HEK293 (cell line): Measurements from ENCODE around the gene LYSMD2.
A peak's percentile ranks its signal among the peaks of the same experiment; 100 is the strongest.

Source experiments
- GFI1B ChIP-seq: fragments of 450-650 bp; formaldehyde crosslinking; IDR thresholded peaks from 2 replicates; pipeline ENCODE4 v1.5.1; 2016; ENCODE audit warnings: missing biosample characterization, missing genetic modification characterization
- GLIS1 ChIP-seq: fragments of 450-650 bp; formaldehyde crosslinking; IDR thresholded peaks from 2 replicates; pipeline ENCODE4 v1.5.1; 2016; ENCODE audit warnings: missing biosample characterization, missing genetic modification characterization
- KLF10 ChIP-seq: fragments of 450-650 bp; IDR thresholded peaks from 2 replicates; pipeline ENCODE4 v1.5.1; 2018; ENCODE audit warnings: missing biosample characterization, mild to moderate bottlenecking, missing genetic modification characterization
- OSR2 ChIP-seq: fragments of 450-650 bp; formaldehyde crosslinking; IDR thresholded peaks from 2 replicates; pipeline ENCODE4 v1.5.1; 2016; ENCODE audit warnings: missing biosample characterization, missing genetic modification characterization
- SCRT2 ChIP-seq: fragments of 450-650 bp; formaldehyde crosslinking; IDR thresholded peaks from 2 replicates; pipeline ENCODE4 v1.5.1; 2016; ENCODE audit warnings: missing biosample characterization, missing genetic modification characterization
- SETDB1 ChIP-seq: IDR thresholded peaks from one replicate; pipeline ENCODE4 v1.6.1; 2017; ENCODE audit warnings: mild to moderate bottlenecking, low read length, moderate library complexity, mixed read lengths; ENCODE audit not compliant: insufficient read length
- WT1 ChIP-seq: fragments of 450-650 bp; formaldehyde crosslinking; IDR thresholded peaks from 2 replicates; pipeline ENCODE4 v1.5.1; 2016; ENCODE audit warnings: missing biosample characterization, missing genetic modification characterization
- YY1 ChIP-seq: fragments of 450-650 bp; formaldehyde crosslinking; IDR thresholded peaks from 2 replicates; pipeline ENCODE4 v1.5.1; 2018; ENCODE audit warnings: missing biosample characterization, missing genetic modification characterization
- ZBTB17 ChIP-seq: fragments of 450-650 bp; formaldehyde crosslinking; IDR thresholded peaks from 2 replicates; pipeline ENCODE4 v1.5.1; 2016; ENCODE audit warnings: missing biosample characterization, missing genetic modification characterization
- ZFHX2 ChIP-seq: fragments of 450-650 bp; formaldehyde crosslinking; conservative IDR thresholded peaks from 2 replicates; pipeline ENCODE4 v1.5.1; 2016; ENCODE audit warnings: missing biosample characterization, missing genetic modification characterization
- ZNF121 ChIP-seq: fragments of 450-650 bp; formaldehyde crosslinking; IDR thresholded peaks from 2 replicates; pipeline ENCODE4 v1.5.1; 2016; ENCODE audit warnings: missing biosample characterization, missing genetic modification characterization
- ZNF138 ChIP-seq: fragments of 450-650 bp; formaldehyde crosslinking; IDR thresholded peaks from 2 replicates; pipeline ENCODE4 v1.5.1; 2016; ENCODE audit warnings: missing biosample characterization, missing genetic modification characterization, borderline replicate concordance
- ZNF16 ChIP-seq: fragments of 450-650 bp; formaldehyde crosslinking; IDR thresholded peaks from 2 replicates; pipeline ENCODE4 v1.5.1; 2016; ENCODE audit warnings: low read depth, missing biosample characterization, missing genetic modification characterization
- ZNF211 ChIP-seq: fragments of 450-650 bp; formaldehyde crosslinking; IDR thresholded peaks from 2 replicates; pipeline ENCODE4 v1.5.1; 2016; ENCODE audit warnings: low read depth, missing biosample characterization, missing genetic modification characterization
- ZNF341 ChIP-seq: fragments of 450-650 bp; formaldehyde crosslinking; IDR thresholded peaks from 2 replicates; pipeline ENCODE4; 2016; ENCODE audit warnings: low read depth, missing biosample characterization, missing genetic modification characterization
- ZNF37A ChIP-seq: fragments of 450-650 bp; IDR thresholded peaks from 2 replicates; pipeline ENCODE4 v1.5.1; 2018; ENCODE audit warnings: missing biosample characterization, missing genetic modification characterization
- ZNF514 ChIP-seq: fragments of 450-650 bp; formaldehyde crosslinking; IDR thresholded peaks from 2 replicates; pipeline ENCODE4 v1.5.1; 2016; ENCODE audit warnings: missing biosample characterization, missing genetic modification characterization
- ZNF629 ChIP-seq: fragments of 450-650 bp; formaldehyde crosslinking; IDR thresholded peaks from 2 replicates; pipeline ENCODE4 v1.5.1; 2017; ENCODE audit warnings: missing biosample characterization, missing genetic modification characterization
- ZNF707 ChIP-seq: fragments of 450-650 bp; formaldehyde crosslinking; IDR thresholded peaks from 2 replicates; pipeline ENCODE4 v1.5.1; 2016; ENCODE audit warnings: missing biosample characterization, missing genetic modification characterization
- ZXDB ChIP-seq: fragments of 450-650 bp; formaldehyde crosslinking; IDR thresholded peaks from 2 replicates; pipeline ENCODE4 v1.5.1; 2016; ENCODE audit warnings: missing biosample characterization, missing genetic modification characterization
- TF ChIP-seq, protein P1 (sequence below): fragments of 450-650 bp; formaldehyde crosslinking; IDR thresholded peaks from 2 replicates; pipeline ENCODE4 v1.5.1; 2016; ENCODE audit warnings: missing biosample characterization, missing genetic modification characterization
- TF ChIP-seq, protein P2 (sequence below): fragments of 450-650 bp; formaldehyde crosslinking; IDR thresholded peaks from 2 replicates; pipeline ENCODE4 v1.5.1; 2016; ENCODE audit warnings: missing biosample characterization, missing genetic modification characterization
- TF ChIP-seq, protein P3 (sequence below): fragments of 450-650 bp; formaldehyde crosslinking; IDR thresholded peaks from 2 replicates; pipeline ENCODE4 v1.5.1; 2016; ENCODE audit warnings: missing biosample characterization, missing genetic modification characterization
- TF ChIP-seq, protein P4 (sequence below): fragments of 450-650 bp; formaldehyde crosslinking; IDR thresholded peaks from 2 replicates; pipeline ENCODE4 v1.5.1; 2016; ENCODE audit warnings: missing biosample characterization, missing genetic modification characterization
- TF ChIP-seq, protein P5 (sequence below): fragments of 450-650 bp; formaldehyde crosslinking; IDR thresholded peaks from 2 replicates; pipeline ENCODE4 v1.5.1; 2016; ENCODE audit warnings: missing biosample characterization, missing genetic modification characterization
- TF ChIP-seq, protein P6 (sequence below): fragments of 450-650 bp; IDR thresholded peaks from 2 replicates; pipeline ENCODE4 v1.5.1; 2018; ENCODE audit warnings: missing biosample characterization, mild to moderate bottlenecking, missing genetic modification characterization
- TF ChIP-seq, protein P7 (sequence below): fragments of 450-650 bp; formaldehyde crosslinking; IDR thresholded peaks from 2 replicates; pipeline ENCODE4 v1.5.1; 2017; ENCODE audit warnings: missing biosample characterization, mild to moderate bottlenecking, missing genetic modification characterization, moderate library complexity

LYSMD2 gene

DNA sequence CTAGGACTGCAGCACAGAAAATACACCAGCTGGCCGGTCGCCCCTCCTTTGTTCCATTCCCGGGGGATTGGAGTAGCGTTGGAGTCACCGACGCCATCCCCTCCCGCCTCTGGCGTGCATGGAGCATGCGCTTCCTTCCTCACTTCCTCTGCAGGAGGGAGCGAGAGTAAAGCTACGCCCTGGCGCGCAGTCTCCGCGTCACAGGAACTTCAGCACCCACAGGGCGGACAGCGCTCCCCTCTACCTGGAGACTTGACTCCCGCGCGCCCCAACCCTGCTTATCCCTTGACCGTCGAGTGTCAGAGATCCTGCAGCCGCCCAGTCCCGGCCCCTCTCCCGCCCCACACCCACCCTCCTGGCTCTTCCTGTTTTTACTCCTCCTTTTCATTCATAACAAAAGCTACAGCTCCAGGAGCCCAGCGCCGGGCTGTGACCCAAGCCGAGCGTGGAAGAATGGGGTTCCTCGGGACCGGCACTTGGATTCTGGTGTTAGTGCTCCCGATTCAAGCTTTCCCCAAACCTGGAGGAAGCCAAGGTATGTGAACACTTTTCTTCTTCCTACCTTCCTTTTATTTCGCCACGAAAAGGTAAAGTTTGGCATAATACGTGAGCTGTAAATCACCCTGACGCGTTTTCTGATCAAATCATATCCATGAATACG is 56.0 kb downstream of the LYSMD2 start, which contains the start of gene SCG3 (continued):
- TF ChIP-seq ZNF121 (tag by site-specific recombination) = no peak
- peak; percentile 69; the same call in 1 of the 2 replicates for TF ChIP-seq ZBTB17 (tag by site-specific recombination)
- no peak for TF ChIP-seq ZNF16
- no peak for TF ChIP-seq YY1 (tag by site-specific recombination)
- TF ChIP-seq GFI1B (tag by site-specific recombination) = no peak
- TF ChIP-seq, protein P1, sequence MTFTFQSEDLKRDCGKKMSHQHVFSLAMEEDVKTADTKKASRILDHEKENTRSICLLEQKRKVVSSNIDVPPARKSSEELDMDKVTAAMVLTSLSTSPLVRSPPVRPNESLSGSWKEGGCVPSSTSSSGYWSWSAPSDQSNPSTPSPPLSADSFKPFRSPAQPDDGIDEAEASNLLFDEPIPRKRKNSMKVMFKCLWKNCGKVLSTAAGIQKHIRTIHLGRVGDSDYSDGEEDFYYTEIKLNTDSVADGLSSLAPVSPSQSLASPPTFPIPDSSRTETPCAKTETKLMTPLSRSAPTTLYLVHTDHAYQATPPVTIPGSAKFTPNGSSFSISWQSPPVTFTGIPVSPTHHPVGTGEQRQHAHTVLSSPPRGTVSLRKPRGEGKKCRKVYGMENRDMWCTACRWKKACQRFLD (tag by site-specific recombination) = no peak
- TF ChIP-seq WT1 (tag by site-specific recombination) = no peak
- TF ChIP-seq ZXDB (tag by site-specific recombination) = 0 out of 2 replicates have a peak, but pooled peaks have one; percentile 30
- TF ChIP-seq, protein P2, sequence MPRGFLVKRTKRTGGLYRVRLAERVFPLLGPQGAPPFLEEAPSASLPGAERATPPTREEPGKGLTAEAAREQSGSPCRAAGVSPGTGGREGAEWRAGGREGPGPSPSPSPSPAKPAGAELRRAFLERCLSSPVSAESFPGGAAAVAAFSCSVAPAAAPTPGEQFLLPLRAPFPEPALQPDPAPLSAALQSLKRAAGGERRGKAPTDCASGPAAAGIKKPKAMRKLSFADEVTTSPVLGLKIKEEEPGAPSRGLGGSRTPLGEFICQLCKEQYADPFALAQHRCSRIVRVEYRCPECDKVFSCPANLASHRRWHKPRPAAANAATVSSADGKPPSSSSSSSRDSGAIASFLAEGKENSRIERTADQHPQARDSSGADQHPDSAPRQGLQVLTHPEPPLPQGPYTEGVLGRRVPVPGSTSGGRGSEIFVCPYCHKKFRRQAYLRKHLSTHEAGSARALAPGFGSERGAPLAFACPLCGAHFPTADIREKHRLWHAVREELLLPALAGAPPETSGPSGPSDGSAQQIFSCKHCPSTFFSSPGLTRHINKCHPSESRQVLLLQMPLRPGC = no peak
- peak; percentile 61 for TF ChIP-seq GLIS1 (tag by site-specific recombination)
- no peak for TF ChIP-seq OSR2 (tag by site-specific recombination)
- no peak for TF ChIP-seq ZNF138 (tag by site-specific recombination)
- TF ChIP-seq, protein P3, sequence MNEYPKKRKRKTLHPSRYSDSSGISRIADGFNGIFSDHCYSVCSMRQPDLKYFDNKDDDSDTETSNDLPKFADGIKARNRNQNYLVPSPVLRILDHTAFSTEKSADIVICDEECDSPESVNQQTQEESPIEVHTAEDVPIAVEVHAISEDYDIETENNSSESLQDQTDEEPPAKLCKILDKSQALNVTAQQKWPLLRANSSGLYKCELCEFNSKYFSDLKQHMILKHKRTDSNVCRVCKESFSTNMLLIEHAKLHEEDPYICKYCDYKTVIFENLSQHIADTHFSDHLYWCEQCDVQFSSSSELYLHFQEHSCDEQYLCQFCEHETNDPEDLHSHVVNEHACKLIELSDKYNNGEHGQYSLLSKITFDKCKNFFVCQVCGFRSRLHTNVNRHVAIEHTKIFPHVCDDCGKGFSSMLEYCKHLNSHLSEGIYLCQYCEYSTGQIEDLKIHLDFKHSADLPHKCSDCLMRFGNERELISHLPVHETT (tag by site-specific recombination) = no peak
- peak; percentile 58 for TF ChIP-seq ZNF341 (tag by site-specific recombination)
- TF ChIP-seq, protein P4, sequence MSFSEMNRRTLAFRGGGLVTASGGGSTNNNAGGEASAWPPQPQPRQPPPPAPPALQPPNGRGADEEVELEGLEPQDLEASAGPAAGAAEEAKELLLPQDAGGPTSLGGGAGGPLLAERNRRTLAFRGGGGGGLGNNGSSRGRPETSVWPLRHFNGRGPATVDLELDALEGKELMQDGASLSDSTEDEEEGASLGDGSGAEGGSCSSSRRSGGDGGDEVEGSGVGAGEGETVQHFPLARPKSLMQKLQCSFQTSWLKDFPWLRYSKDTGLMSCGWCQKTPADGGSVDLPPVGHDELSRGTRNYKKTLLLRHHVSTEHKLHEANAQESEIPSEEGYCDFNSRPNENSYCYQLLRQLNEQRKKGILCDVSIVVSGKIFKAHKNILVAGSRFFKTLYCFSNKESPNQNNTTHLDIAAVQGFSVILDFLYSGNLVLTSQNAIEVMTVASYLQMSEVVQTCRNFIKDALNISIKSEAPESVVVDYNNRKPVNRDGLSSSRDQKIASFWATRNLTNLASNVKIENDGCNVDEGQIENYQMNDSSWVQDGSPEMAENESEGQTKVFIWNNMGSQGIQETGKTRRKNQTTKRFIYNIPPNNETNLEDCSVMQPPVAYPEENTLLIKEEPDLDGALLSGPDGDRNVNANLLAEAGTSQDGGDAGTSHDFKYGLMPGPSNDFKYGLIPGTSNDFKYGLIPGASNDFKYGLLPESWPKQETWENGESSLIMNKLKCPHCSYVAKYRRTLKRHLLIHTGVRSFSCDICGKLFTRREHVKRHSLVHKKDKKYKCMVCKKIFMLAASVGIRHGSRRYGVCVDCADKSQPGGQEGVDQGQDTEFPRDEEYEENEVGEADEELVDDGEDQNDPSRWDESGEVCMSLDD = 0 out of 2 replicates have a peak, but pooled peaks have one; percentile 28
- no peak for TF ChIP-seq SETDB1
- TF ChIP-seq, protein P5, sequence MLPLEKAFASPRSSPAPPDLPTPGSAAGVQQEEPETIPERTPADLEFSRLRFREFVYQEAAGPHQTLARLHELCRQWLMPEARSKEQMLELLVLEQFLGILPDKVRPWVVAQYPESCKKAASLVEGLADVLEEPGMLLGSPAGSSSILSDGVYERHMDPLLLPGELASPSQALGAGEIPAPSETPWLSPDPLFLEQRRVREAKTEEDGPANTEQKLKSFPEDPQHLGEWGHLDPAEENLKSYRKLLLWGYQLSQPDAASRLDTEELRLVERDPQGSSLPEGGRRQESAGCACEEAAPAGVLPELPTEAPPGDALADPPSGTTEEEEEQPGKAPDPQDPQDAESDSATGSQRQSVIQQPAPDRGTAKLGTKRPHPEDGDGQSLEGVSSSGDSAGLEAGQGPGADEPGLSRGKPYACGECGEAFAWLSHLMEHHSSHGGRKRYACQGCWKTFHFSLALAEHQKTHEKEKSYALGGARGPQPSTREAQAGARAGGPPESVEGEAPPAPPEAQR (tag by site-specific recombination) = no peak
- TF ChIP-seq, protein P6, sequence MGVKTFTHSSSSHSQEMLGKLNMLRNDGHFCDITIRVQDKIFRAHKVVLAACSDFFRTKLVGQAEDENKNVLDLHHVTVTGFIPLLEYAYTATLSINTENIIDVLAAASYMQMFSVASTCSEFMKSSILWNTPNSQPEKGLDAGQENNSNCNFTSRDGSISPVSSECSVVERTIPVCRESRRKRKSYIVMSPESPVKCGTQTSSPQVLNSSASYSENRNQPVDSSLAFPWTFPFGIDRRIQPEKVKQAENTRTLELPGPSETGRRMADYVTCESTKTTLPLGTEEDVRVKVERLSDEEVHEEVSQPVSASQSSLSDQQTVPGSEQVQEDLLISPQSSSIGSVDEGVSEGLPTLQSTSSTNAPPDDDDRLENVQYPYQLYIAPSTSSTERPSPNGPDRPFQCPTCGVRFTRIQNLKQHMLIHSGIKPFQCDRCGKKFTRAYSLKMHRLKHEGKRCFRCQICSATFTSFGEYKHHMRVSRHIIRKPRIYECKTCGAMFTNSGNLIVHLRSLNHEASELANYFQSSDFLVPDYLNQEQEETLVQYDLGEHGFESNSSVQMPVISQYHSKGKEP (tag by site-specific recombination) = no peak
- peak; percentile 57 for TF ChIP-seq ZNF629
- no peak for TF ChIP-seq SCRT2 (tag by site-specific recombination)
- TF ChIP-seq ZFHX2 (tag by site-specific recombination) = no peak
- no peak for TF ChIP-seq ZNF37A (tag by site-specific recombination)
- no peak for TF ChIP-seq ZNF211
- no peak for TF ChIP-seq ZNF514 (tag by site-specific recombination)
- TF ChIP-seq, protein P7, sequence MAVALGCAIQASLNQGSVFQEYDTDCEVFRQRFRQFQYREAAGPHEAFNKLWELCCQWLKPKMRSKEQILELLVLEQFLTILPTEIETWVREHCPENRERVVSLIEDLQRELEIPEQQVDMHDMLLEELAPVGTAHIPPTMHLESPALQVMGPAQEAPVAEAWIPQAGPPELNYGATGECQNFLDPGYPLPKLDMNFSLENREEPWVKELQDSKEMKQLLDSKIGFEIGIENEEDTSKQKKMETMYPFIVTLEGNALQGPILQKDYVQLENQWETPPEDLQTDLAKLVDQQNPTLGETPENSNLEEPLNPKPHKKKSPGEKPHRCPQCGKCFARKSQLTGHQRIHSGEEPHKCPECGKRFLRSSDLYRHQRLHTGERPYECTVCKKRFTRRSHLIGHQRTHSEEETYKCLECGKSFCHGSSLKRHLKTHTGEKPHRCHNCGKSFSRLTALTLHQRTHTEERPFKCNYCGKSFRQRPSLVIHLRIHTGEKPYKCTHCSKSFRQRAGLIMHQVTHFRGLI (tag by site-specific recombination) = no peak
- TF ChIP-seq ZNF707 (tag by site-specific recombination) = no peak
- peak; percentile 51; the same call in 1 of the 2 replicates for TF ChIP-seq KLF10
